HL-60/S4 (cell line): ENCODE measurements around the gene FNBP1L.
"Not testable (repeated sequence)": the region's sequence is repeated elsewhere in the genome, so short reads cannot be mapped to it uniquely, and the experiment has no call there.

ENCODE experiments used
- in situ Hi-C: fragments of 300-500 bp; cut with MboI; formaldehyde crosslinking; loops from 2 replicates; pipeline ENCODE4 v1.14.3; 2022; ENCODE audit warnings: low sequenced_read_pairs

FNBP1L gene

DNA sequence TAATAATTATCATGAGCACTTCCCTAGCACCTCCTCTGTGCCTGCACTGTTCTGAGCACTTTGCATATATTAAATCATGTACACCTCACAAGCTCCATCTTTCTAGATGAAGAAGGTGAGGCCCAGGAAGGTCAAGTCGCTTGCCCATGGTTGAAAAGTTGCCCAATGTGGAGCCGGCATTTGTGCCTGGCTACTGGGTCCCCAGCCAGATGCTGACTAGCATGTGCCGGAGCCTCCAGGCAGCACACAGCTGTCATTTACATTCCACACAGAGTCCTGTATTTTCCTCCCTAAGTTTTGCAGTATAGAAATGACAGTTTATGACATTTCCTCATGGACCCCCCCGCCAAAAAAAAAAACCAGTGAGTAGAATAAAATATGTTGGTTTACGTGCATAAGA, 139.4 kb downstream of the FNBP1L start:
- in situ Hi-C loops, result no loop called here

DNA sequence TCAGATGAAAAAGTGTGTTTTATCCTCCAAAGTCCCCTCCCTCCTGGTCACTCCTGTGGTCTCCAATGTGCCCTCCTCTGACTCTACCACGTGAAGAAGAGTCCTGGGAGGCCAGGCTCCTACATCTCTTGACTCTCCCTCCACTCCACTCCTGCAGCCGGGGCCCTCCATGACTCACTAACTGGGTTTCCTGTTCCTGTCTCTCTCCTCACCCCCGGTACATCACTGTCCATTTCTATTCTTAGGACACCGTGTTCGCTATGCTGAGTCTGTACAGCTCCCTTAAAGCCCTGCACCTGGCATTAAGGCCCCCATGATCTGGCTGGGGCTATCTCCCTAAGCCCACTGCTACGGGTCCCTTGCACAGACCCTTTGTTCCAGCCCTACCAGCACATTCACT, 140.3 kb downstream of the FNBP1L start:
- in situ Hi-C loops, result no loop called here

DNA sequence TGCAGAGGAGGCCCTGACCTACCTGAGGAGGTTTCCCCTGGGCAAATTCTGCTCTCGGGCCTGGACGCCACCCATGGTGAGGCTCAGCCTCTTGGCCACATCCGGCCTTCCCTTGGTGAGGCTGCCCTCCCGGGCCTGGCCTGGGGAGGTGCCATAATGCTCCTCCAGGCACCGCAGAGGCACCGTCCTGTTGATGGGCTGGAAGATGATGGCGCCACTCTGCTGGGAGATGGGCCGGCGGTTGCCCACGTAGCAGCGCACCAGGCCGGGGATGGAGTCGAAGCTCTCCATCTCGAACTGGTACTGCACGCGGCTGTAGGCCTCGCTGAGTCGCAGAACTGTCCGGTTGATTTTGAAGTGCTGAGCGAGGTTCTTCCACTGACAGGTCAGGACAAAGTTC, 141.0 kb downstream of the FNBP1L start:
- in situ Hi-C loops, result no loop called here

DNA sequence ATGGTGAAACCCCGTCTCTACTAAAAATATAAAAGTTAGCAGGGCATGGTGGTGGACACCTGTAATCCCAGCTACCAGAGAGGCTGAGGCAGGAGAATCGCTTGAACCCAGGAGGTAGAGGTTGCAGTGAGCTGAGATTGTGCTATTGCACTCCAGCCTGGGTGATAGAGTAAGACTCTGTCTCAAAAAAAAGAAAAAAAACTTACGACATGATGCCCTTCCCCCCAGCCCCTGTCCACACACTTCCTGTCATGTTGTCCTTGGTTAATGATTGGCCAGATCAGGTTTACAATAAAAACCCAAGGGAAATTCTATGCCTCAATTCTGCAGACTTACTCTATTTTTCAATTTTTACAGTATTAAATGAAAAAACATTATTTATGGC, 143.4 kb downstream of the FNBP1L start:
- in situ Hi-C loops, result not testable (repeated sequence)

DNA sequence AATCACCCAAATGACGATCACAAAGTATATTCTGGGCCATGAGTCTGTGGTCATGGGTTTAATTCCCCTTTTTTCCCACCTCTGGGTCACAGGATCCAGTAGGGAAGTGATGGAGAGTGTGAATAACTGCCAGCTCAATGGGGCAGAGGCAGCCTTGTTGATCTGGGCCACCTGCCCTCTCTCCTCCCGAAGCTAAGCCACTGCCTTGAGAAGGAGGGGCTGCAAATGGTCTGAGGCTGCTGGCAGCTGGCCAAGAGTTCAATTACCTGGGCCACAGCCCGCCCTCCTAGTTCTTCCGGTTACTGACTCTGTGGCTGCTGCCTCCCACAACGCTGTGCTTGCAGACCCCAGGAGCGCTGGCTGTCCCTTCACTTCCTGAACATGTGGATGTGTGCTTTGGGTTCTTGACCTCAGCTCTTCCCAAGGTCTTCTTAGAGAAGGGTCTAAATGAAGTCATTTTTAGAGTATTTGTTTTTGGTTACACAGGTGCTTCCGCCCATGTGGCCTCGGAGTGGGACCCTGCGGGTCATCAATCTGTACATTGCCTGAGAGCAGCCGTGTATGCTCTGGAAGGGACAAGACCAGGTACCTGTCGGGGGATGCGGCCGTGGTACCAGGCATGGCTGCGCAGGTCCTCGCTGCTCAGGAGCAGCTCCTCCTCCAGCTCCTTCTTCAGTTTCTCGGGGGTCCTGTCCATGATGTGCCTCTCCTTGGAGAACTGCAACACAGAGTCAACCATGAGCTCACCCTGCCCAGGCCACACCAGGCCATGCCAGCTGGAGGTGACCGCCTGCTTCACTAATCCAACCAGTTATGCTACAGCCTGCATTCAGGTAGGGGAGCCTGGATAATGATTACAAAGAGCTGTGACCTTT, 144.0 kb downstream of the FNBP1L start:
- in situ Hi-C loops, result no loop called here

DNA sequence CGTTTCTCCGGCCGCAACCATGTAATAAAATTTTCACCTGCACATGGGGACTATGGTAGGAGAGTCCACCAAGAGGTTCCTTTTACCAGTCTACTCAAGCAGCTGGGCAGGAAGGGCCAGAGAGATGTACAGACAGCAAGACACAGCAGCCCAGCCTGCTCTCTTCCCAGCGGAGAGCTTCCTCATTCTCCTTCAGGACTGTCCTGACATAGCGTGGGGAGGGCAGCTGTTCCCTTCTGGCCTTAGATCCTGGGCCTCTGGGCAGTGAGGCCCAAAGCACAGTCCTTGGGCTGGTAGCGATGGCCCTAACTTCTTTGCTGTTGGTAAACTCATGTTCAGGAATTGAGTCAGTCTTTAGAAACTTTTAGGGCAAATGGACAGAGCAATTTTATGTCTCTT, 144.6 kb downstream of the FNBP1L start:
- in situ Hi-C loops, result no loop called here

DNA sequence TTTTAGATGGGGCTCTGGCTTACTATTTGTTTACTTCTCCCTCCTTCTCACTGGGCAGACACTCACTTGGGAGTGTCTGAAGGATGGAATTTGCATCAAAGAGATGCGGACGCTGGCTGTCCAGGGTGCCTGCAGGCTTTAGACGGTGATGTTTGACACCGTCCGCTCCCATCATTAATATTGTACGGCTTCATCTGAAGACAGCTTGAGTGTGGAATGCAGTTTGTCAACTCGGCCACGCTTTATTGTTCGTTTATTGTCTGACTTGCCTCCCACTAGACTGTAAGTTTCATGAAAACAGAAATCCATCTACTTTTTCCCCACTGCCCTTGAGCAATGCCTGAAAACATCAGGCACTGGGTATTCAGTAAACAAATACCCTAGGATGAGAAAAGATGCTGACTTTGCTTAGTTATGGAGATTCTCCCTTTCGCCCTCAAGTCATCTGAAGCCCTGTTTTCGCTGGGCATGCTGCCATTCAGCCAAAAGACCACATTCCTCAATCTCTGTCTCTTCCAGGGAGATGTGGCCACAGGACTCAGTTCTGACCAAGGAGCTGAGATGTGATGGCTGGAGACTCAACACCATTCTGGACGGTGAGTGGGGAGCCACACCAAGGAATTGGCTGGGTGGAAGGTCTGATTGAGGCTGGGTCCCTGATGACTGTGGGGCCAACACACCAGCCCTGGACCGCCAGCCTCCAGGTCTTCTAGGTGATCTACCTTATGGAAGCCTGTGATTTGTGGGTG, 146.1 kb downstream of the FNBP1L start:
- in situ Hi-C loops, result no loop called here

DNA sequence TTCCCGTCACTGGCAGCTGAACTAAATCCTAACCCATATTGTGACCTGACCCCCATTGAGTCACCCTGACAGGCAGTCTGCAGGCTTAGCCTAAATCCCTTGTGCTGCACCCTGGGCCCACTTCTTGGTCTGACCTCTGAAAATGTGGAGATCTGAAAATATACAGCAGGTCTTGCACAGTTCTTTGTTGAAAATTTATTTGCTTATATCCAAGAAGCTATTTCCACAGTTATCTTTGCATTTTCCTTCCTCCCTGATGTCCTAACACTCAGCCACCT, 146.6 kb downstream of the FNBP1L start:
- in situ Hi-C loops, result no loop called here

DNA sequence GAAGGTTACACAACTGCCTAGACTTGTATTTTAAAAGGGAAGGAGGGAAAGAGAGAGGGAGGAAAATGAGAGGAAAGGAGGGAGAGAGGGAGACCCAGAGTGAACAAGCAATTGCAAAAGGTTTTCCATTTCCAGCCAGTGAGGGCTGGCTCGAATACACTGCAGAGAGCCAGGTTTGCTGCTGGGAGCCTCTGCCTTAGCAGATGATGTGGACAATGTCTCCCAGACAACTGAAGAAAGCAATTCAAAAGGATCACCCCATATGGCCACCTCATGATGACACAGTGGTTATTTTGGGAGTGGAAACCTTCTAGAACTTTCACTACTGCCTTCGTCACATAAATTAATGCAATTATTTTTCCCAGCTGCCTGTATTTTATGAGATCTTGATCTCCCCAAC, 147.3 kb downstream of the FNBP1L start:
- in situ Hi-C loops, result no loop called here

DNA sequence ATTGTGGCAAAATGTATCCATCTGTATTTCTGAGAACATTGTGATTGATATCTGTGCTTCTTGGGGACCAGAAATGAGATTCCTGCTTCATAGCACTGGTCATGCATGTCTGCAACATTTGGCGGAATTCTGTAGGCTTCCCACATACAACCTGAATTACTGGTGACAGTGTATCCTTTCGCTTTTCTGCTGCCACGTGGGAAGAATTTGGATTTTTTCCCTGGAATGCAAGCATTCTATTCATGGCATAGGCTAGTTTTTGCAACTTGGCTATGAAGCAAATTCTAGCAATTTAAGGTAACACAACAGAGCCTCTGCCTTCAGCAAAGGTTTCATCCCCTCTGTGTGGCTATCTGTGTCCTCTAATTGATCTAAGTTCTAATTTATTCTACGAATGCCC, 147.8 kb downstream of the FNBP1L start:
- in situ Hi-C loops, result no loop called here

DNA sequence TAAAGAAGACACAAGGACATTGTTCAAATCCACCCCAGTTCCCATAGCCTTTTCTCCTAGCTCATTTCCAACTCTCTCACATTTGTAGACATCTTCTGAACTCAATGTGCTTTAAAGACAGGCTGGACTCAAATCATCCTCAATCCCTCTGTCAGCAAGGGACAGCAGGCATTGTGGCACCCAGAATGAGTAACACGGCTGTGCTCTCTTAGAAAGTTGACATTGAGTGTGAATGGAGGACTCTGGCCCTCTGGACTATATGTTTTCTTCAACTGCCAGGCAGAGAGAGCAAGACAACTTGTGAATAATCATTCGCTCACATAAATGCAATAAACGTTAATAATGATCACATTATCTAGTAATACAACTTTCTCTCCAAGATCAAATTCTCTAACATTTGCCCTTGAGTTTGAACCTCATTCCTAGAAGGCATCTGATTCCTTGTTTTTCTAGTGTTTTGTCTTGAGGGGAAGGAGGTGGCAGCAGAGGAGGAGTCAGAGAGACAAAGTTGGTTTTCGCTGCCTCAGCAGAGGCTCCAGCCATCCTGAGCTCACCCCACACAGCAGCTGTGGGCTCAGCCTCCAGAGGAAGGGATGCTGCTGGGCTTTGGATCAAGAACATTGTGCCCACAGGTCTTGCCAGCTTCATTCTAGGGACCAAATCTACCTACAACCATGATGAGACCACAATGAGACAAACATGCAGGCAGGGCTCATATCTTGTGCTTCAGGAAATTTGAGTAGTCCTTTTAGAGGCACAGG, 148.6 kb downstream of the FNBP1L start:
- in situ Hi-C loops, result no loop called here

DNA sequence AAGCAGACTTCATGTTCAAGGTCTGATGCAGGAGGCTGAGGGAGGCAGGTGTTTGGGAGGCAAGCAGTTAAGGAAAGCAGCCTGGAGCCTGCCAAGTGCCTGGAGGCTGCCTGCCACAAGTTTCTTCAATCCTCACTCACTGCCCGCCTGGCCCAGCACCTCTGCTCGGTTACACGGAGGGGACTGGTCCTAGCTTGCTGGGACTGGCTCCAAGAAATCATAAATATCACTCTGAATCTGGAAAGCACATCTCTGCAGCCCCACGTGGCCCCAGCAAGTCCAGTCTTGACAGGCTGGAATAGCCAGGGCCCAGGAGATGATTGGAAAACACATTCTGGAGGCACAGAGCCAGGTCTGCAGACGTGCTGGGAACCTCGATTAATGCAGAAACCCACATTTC, 149.8 kb downstream of the FNBP1L start:
- in situ Hi-C loops, result no loop called here

DNA sequence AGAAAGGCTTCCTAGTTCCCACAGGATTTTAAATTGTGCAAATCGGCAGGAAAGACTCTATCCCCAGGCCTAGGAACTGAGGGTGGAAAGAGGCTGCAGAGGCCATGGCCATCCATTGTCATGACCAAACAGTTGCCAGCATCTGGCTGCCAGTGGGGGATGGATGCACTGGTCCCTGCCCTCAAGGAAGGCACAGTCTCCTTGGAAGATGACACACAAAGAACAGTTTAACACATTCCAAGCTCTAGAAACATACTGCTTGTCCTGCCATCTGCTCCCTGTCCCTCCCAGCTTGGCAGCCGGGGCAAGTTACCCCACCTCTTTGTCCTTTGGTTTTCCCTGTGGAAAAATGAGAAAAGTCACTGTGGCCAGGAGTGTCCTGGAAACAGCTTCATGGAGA, 150.5 kb downstream of the FNBP1L start:
- in situ Hi-C loops, result no loop called here

DNA sequence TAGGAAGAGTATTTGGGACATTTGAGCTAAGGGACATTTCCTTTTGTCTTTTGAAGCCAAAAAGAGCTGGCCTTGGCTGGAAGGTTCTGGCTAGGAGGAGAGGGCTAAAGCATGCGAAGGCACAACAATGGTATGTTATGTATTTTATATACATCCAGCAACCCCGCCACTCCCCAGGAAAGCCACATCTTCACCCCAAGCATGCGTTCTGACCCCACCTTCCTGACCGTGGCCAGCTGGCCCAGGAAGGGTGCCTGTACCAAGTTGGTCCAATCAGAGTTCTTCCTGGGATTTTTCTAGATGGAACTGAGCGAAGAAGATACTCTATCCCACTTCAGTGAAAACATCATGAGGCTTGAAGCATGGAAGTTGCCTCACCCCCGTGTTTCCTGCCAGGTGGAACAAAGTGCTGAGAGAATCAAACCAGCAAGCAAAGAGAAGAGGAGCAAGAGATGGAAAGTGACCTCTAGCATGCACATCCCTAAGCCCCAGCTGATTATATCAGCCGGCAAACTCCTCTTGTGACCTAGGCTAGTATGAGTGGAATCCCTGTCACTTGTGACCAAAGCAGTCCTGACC, 151.0 kb downstream of the FNBP1L start:
- in situ Hi-C loops, result no loop called here

DNA sequence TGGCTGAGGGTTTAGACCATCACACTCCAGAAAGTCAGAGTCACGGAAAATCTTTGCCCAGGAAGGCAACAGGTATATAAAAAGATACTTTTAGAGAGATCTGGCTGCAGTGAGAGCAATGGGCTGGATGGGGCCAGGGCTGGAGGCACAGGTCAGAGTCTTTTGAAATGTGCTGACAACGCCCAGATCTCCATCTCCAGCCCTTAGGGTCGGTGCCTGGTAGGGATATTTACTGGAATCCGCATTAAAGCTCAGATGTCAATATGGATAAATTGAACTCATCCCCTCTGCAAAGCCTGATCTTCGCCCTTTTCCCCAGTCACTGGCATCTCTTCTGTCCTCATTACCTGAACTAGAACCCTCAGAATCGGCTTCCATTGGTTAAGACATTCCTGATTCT, 151.6 kb downstream of the FNBP1L start:
- in situ Hi-C loops, result no loop called here

DNA sequence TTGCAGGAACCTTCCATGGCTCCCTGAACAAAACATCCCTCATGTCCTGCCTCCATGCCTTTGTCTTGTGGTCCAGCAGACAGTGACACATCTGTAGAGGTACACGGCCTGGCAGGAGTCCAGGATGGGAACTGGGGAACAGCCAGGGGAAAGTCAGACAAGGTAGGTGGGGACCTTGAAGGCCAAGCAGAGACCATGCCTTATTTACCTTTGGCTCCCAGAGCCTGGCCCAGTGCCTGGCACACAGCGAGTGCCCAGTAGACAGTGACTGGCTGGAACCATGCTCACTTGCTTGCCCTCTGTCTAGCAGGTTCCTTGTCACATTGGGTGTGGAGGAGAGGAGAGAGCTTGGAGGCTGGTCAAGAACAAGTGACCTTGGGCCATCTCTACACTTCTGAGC, 152.7 kb downstream of the FNBP1L start:
- in situ Hi-C loops, result no loop called here

DNA sequence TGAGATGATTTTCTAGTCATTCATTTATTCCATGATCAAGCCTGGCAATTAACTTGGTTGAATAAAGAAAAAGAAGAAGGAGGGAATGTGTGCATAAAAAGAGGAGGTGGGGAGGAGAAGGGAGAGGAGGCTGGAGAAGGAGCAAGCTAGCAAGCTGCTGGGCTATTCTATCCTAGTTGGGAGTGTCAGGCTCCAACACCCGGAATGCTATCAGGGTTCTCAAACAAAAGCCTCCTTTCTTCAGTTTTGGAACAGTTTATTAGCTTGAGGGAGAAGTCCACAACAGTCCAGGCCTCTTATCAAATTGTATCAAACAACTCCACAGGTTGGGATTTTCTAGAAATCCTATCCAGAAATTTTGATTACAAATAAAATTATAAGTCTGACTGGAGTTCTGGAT, 153.8 kb downstream of the FNBP1L start:
- in situ Hi-C loops, result no loop called here

DNA sequence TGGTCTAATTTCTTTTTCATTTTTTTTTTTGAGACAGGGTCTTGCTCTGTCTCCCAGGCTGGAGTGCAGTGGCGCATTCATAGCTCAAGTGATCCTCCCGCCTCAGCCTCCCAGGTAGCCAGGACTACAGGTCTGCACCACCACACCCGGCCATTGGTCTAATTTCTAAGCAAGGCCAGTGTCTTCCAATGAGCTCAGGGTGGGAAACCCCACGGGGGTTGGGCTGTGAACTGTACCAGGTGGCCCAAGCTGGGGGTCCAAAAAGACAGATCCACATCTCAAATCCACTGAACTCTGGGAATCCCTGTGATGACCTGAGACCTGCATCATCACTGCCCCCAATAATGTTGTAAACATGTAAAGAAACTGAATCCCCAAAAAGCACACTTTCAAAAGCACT, 154.2 kb downstream of the FNBP1L start:
- in situ Hi-C loops, result no loop called here

DNA sequence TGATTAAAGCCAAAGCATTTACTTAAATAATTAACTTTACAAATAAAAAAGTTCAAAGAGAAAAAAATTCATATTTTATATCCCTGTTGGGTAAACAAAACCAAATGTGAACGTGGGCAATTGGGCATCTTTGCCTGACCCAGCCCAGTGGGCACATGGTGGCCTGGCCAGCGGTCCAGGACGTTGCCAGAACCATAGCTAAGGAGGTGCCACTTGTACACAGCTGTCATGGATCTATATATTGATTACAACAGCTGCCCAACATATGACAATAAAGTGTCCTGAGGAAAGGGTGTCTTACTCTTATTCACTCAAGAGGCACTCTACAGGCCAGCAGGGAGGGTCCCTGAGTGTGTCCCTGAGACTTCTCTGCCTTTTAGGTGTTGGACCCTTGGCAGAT, 155.2 kb downstream of the FNBP1L start:
- in situ Hi-C loops, result no loop called here

DNA sequence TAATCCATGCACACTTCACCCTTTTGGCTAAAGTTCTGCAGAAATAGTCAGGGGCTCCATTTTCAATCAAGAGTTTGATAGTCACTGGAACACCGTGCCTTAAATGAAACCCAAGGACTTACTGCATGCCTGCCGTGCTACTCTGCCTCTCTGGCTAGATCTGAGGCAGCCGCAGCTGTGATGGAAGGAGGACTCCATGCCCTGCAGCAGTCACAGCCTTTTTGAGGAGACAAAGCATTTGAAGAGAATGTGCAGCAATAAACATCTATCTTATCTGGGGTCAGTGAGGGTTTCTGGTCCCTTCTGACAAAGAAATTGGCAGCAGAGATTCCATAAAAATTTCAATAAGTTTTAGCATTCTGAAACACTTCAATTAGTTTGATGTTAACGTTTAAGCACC, 155.7 kb downstream of the FNBP1L start:
- in situ Hi-C loops, result no loop called here
